CD4-positive, alpha-beta T cell treated with Interleukin-2 at 100 ng/mL for 4 hours (primary cell): Measurements from ENCODE around the gene CCDC88C.
"Not testable (repeated sequence)": the region's sequence is repeated elsewhere in the genome, so short reads cannot be mapped to it uniquely, and the experiment has no call there.

ENCODE experiments used
- DNase-seq: peaks from one replicate; pipeline ENCODE4 v3.0.0-alpha.2; 2020; ENCODE audit warnings: low spot score

Gene CCDC88C

DNA sequence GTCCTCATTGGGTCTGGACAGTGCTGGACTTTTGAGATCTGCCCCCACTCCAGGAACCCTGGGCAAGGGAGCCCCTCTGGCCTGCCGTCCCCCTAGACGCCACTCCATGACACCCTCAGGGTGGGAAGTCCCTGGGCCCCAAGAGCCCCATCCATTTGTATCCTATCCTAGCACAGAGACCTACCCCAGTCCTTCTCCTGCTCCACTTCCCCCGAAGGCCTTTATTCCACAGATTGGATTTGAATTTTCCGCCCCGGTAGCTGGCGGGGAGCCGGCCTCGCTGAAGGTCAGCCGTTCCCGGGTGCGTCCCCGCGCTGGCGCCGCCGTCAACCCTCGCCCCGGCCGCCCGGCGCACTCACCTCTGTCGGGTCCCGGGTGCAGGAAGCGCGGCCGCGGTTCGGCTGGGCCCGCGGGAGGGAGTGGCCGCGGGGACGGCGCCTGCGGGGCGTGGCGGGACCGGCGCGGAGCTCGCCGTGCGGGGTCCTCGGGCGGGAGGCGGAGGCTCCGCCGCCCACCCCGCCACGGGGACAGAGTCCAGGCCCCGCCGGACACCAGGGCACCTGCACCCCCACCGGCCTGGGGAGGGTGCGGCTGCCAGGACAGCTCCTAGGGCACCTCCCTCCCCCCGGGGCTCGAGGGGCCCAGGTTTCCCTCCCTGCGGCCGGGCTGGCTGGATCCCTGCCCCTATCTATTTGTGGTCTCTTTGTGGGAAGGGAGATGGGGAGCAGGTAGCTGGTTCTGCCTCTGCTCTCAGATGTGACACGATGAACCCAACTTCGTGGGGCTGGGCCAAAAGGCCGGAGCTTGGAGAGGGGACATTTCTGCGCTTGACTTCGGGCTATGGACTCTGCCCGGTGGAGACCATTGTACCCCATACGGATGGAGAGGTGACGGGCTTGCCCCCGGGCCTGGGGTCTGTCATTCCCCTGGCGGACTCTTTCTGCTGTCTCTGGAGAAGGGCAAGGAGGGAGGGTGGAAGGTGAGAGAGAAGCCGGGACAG lies 153.2 kb downstream of the CCDC88C start:
- no peak for DNase-seq

DNA sequence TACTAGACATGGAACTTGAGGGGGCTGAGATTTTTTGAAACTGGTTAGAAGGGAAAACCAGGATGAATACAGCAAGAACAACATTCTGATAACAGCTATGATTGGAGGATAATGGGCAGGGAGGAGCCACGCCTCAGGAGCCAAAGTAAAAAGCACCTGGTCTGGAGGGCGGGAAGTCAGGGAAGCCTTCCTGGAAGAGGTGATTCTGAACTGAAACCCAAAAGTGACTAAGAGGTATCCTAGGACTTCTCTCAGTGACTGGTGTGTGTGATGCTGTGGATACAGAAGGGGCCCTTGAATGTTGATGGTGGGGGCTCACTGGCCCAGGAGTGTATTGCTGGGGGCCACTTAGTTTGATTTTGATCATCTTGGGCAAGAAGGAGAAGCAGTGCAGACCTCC lies 154.3 kb downstream of the CCDC88C start:
- DNase-seq: no peak

DNA sequence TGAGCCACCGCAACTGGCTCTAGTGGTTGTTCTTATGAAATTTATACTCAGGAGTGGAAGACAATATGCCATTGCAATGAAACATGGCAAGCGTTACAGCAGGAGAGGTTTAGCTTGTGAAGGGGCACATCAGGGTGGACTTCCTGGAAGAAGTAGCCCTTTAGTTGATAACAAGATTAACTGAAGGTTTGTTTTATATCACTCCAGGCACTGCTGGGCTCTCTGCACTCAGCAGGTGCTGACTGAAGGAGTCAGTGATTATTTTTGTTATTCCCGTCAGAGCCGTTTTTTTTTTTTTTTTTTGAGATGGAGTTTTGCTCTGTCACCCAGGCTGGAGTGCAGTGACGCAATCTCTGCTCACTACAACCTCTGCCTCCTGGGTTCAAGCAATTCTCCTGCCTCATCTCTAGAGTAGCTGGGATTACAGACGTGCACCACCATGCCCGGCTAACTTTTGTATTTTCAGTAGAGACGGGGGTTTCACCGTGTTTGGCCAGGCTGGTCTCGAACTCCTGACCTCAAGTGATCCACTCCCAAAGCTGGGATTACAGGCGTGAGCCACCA lies 155.6 kb downstream of the CCDC88C start:
- DNase-seq: no peak

DNA sequence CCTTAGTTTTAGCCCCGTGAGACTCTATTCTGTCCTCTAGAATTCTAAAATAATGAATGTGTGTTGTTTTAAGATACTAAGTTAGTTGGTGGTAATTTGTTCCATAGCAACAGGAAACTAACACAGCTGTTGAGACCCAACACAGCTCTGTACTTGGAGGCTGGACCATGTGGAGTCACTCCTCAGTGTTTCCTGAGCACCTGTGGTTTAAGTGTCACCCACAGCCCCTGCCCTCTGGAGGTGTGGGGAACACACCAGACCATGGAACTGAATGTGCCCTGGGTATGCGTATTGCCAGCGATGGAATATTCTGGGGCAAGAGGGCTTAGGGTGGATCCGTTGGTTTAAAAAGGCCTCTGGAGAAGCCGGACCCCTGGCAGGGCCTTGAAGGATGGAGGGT lies 156.5 kb downstream of the CCDC88C start:
- DNase-seq: peak; percentile 61

DNA sequence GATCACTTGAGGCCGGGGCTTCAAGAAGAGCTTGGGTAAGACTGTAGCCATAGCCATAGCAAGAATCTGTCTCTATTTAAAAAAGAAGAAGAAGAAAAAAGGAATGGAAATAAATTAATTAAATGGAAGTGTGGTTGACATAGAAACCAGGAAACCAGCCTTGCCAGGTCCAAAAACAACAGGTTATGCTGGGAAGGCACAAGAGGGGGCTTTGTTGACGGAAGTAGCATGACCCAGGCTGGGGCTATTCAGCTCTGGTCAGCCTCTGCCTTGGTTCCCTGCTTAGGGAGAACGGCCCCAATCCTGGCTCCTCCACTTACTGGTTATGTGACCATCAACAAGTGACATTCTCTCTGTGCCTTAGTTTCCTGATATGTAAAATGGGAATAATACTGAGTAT lies 158.7 kb downstream of the CCDC88C start:
- DNase-seq: no peak

DNA sequence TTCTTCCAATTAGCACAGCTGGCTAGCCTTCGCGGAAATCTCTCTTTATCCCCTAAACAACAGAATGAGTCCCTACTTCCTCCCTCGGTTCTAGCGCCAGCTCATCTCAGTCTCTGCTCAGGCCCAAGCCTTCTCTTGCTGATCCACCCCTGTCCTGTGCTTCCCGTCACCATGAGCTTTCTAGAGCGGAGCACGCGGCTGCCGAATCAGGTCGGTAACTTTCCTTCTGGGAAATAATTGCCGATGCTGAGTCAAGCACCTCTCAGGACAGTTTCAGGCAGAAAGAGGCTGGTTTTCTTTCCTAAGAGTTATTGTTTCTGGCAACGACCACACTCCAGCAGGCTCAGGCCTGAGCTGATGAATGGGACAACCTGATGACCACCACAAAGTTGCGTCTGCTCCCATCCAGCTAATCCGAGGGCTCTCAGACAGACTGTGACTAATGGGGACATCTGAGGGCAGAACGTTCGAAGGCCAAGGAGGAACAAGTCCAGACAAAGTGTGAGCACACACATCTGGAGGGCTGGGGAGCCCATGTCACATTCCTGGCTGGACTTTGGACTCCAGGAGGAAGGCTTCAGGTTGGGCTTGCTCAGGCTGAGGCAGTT lies 159.5 kb downstream of the CCDC88C start:
- DNase-seq: no peak

DNA sequence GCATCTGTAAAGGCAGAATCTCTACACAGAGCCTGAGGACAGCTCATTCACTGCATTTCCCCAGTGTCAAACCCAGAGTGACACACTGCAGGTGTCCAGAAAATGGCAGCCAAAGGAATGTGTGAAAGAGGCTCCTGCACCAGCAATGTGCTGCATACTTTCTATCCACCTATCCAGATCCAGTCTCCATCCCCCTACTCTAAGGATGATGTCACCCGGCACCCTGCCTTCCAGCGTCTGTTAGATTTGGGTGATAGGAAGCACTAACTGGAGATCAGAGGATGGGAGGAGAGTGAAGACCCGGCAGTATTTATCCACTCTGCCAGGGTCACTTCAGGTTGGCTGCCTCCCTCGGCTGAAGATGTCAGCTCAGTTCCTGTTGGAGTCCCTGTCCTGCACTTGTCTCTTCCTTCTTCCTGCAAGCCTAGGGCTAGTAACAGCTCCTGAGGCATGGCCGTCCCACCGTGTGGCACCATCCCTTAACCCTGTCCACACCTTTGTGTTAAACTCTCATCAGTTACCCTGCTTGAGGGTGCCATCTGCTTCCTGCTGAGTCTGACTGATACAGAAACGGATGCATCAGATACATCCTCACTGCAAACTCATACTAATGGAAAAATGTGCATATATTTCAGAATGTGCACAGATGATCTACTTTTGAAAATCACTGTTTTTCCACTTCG lies 160.2 kb downstream of the CCDC88C start:
- no peak for DNase-seq

DNA sequence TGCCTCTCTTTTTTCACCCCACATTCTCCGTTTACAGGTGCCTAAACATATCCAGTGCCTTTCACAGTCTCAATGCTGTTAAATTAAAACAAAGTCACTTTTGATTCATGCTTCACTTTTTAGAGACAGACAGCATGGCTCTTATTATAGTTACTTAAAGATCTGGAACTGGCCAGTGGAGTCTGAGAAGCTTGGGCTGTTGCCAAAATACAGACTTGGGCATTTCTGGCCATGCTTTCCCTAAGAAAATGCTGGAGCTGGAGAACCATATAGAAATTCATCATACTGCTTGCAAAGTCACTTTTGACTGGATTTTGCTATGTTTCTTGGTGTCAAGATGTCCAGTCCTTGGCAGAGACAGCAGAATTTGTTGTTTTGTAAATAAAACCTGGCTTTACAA lies 161.0 kb downstream of the CCDC88C start:
- DNase-seq: no peak

DNA sequence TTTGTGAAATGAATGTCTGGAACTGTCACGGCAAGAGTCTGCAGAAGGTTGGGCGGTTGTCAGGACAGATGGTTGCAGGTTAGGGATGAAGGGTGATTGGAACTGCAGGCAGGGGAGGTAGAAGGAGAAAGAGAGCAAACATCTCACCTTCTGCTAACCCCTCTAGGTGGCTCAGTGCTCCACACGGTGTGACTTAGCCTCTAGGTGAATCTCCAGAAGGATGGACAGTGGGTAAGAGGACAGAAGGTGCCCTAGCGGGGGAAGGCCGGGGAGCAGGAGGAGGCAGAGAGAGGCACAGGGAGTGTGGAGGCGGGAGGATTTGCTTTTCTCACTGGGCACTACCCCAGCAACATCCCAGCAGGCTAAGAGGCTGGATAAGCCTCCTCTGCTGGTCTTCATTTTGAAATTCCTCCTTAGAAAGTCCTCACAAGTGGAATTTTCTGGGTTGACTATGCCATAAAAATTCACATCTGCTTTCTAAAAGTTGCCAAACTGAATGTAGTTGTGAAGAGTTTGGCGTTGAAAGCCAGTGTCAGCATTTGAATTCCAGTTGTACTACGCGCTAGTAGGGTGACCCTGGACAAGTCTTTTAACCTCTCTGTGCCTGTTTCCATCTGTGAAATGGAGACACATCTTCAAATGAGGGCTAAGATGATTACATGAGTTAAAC lies 162.5 kb downstream of the CCDC88C start:
- no peak for DNase-seq

DNA sequence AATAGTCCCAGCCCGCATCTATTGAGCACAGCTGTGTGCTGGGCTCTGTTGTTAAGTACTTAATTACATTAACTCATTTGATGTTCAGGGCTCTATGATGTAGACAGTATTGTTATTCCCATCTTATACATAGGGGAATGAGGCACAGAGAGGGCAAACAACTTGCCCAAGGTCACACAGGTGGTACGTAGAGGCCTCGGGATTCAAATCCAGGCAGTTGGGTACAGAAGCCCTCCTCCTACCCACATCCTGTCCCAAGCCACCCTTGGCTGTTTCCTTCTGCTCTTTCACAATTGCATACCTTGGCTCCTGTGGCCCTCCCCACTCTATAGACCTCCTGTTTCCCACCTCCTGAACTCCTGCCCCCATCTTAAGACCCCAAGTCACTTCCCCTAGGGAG lies 163.2 kb downstream of the CCDC88C start:
- no peak for DNase-seq

DNA sequence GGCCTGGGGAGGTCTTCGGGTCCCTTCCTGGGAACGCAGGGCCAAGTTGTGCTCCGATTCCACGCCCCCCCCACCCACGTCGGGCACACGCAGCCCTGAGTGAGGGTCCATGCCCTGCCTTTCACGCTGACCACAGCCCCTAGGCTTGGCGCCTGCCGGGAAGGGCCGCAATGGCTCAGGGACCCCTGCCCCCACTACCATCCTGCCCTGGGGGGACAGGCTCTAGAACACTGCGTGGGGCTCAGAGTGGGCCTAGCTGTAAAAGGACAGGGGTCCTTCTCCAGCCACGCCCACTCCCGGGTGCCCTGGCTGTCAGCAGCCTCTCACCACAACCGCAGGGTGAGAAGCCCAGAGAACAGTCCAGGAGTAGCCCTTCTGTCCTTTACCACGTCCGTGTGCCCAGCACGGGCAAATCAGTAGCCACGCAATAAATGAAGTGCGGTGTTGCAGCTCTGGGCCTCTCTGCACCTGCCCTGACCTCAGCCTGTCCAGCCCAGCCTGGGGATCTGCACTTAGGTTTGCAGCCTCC lies 163.8 kb downstream of the CCDC88C start:
- DNase-seq: no peak

DNA sequence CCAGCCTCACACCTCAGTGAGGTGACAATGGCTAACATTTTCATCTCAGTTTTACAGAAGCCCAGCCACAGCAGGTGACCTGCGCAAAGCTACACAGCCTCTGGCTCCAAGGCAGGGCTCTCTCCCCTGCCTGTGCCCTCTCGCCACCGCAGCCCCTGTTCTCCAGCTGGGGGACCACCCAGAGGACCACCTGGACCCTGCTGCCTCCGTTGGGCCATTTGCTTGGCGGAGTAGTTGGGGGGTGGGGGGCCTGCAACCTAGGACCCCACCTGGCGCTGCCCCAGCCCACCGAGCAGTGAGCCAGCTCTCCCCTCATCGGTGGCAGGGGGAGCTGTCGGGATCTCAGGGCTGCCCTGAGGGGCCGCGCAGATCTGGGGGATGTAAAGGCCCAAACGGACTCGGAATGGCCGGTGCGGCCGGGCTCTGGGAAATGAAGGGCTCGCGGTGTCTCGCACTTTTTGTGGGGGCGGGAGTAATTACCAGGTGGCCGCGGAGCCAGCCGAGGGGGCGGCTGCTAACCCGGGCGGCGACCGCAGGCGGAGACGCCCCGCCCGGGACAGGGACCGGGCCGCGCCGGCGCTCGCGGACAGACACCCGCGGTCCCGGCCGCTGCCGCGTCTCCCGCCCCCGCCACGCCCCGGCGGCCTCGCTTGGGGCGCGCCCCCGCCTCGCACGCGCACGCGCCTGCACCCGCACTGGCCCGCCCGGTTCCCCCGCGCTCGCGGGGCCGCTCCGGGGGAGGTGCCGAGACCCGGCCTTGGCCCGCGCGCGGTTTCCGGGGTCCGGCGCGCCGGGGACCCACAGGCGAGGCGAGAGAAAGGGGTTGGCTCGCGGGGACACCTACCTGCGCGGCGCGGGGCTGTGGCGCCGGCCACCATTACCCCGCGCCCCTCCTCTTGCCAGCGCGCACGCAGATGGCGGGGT lies 164.5 kb downstream of the CCDC88C start:
- peak; percentile 47 for DNase-seq

DNA sequence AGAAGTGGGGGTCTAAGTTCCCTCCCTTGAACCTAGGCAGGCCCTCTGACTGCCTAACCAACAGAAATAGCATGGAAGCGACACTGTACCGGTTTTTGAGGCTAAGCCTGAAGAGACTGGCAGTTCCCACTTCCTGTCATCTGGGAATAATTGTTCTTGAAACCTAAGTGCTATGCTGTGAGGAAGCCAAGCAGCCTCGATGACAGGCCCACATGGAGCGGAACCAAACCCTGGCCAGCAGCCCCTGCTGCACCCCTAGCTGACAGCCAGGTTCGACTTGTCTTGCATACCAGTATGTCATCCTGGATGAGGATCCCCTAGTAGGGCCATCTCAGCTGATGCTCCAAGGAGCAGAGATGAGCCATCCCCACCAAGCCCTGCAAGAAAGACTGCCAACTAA lies 166.7 kb downstream of the CCDC88C start:
- no peak for DNase-seq

DNA sequence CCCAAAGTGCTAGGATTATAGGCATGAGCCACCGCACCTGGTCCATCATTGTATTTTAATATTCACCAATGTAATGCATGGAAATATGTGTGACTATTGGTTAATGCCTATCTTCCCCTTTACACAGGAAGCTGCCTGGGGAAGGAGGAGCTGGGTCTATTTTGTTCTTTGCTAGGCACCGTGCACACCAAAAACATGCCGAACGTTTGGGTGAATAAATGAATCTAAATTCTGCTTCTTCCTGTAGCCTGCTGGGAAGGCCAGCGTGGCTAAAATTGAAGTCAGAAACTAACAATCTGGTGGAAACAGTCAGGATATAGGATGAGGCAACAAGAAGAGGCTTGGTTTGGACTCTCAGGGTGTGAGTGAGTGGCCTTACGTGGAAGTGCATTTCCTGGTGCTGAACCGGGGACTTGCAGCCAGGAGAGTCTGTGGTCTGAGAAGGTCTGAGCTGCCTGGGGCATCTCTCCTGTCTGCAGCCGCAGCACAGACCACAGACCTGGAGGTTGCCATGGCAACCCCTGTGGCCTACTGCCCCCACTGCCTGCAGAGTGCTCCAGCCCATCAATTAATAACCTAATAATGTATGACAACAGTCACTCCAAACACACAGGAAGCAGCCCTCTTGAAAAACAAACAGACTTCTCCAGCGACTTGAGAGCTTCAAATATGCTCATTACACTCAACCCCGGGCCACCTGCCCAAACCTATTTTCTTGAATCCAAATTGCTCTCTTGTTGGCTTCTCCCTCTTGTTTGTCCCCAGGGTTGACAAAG lies 167.6 kb downstream of the CCDC88C start:
- DNase-seq: peak; percentile 81

DNA sequence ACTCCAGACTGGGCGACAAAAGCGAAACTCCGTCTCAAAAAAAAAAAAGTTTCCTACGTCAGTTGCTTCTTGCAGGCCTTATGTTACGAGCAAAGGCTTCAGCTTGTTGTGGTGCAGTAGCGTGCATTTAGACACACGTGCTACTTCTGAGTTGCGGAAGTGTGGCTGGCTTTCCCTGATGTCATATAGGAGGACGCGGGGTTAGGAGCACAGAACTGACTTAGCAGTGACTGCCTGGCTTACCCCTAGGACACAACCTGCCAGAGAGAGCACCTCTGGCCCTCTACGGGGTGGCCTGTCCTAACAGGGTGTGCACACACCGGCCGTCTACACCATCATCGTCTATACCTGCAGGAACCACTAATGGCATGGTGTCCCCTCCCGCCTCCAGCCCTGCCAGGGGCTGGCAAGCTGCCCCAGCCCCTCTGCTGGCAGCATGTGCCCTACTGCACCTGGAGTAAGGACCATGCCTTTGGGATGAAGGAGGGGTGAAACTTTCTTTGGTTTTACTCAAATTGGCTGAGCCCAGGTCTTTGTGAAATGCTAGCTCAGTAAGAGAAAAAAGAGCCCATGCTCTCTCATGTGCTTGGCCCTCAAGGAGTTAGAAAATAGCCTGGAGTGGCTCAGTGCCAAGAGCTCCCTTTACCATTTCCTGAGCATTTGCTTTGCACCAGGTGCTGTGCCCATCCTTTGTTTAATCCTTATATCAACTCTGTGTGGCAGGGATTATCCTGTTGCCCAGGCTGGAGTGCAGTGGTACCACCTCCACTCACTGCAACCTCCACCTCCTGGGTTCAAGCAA lies 171.4 kb downstream of the CCDC88C start:
- peak; percentile 84 for DNase-seq

DNA sequence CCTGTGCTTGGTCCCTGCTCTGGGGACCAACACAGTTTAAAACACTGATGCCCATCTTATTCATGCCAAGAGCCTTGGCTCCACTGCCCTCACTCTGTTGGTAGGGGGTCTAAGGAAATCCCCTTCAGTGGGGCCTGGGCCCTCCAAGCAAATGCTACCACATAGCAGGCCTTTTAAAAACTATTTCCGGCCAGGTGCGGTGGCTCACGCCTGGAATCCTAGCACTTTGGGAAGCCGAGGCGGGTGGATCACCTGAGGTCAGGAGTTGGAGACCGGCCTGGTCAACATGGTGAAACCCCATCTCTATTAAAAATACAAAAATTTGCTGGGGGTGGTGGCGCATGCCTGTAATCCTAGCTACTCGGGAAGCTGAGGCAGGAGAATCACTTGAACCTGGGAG lies 172.0 kb downstream of the CCDC88C start:
- DNase-seq: not testable (repeated sequence)

DNA sequence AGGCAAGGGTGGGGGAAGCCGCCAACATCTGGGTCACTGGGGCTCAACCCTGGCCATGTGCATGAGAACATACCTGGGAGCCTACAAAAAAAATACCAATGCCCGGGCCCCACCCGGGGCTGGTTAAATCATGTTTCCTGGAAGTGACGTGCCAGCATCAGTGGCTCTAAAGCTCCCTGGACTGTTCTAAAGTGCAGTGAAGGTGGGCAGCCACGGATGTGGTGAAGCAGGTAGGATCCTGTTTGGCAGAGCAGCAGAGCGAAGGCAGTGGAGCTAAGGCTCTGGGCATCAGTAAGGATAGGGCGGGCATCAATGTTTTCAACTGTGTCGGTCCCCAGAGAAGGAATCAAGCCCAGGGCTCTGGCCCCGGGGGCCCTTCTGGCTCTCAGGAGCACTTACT lies 172.6 kb downstream of the CCDC88C start:
- peak; percentile 83 for DNase-seq

DNA sequence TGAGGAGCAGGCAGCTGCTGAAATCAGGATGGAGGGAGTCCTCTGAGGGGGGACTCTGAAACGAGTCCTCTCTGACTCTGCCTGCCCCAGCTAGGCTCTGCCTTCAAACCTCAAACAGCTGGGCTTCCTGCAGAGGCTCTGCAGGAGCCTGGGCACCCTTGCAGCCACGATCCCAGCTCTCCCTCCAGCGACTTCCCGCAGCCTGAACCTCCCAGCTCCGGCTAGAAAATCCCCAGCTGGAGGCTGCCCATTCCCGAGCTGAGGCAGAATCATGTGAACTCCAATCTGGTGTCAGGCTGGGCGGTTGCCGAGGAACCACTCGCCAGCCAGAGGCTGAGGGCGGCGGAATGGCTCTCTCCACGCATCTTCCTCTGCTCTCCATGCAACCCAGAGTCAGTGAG lies 173.1 kb downstream of the CCDC88C start, which contains the start of gene GPR68:
Gene GPR68, minus strand, starts transcription at position 204 of the 401 bp plus-strand sequence. CDS start 9,654 bp downstream, outside the sequence.
- DNase-seq: no peak

DNA sequence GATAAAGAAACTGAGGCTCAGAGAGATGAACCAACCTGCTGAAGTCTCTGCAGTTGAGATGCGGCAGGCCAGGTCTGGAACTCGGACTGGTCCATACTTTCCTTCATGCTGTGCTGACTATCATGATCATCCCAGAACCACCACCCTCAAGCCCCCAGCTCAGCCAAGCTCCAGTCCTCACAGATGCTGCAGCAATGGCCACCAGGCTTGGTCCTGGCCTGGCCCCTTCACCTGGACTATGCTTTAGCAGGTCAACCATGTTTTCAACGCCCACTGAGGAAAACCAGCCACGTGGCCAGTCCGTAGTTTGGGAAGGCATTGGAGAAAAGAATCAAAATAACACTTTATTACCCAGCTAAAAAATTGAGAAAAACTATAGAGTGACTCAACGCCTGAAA lies 174.5 kb downstream of the CCDC88C start:
- DNase-seq: no peak
